NCI-H524 treated with DMSO at 0.1 percent for 48 hours (cell line): ENCODE data around the gene WASL.
"Not testable (repeated sequence)": the region's sequence is repeated elsewhere in the genome, so short reads cannot be mapped to it uniquely, and the experiment has no call there.

Source experiments
- DNase-seq: peaks from one replicate; lab custom pipeline; 2025; lab: John Stamatoyannopoulos, UW

Gene WASL

DNA sequence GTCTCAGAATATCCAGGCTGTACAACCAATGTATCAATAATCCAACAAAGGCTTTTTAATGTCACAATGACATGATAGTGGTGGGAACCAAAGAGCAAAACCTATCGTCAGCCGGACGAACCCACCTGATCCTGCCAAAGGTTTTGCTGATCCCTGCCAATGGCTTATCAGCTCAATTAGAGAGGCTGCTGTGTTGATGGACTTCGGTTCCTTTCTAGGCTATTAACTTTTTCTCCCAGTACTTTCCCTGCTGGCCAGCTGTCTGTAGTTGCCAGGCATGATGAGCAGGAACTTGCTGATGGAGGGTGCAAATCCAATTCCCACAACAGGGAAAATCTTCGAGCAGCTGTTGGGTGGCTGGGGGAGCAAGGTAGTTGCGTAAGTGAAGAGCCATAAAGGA, 90.8 kb downstream of the WASL start:
- DNase-seq, result no peak

DNA sequence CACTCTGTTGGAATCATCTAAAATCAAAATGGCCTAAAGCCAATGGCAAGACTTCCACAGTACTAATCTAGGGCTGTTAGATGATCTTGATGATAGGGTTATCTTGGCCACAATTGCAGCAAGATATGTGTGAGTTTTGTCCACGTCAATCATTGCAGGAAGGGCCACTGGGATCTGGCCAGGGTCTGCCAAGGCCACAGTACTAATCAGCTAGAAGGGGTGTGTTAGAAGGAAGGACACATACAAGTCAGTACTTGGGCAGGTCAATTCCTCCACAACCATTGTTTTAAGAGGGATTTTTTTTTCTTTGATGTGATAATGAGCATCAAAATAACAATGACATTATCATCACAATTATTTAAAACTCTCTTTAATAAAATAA, 91.5 kb downstream of the WASL start:
- no peak for DNase-seq

DNA sequence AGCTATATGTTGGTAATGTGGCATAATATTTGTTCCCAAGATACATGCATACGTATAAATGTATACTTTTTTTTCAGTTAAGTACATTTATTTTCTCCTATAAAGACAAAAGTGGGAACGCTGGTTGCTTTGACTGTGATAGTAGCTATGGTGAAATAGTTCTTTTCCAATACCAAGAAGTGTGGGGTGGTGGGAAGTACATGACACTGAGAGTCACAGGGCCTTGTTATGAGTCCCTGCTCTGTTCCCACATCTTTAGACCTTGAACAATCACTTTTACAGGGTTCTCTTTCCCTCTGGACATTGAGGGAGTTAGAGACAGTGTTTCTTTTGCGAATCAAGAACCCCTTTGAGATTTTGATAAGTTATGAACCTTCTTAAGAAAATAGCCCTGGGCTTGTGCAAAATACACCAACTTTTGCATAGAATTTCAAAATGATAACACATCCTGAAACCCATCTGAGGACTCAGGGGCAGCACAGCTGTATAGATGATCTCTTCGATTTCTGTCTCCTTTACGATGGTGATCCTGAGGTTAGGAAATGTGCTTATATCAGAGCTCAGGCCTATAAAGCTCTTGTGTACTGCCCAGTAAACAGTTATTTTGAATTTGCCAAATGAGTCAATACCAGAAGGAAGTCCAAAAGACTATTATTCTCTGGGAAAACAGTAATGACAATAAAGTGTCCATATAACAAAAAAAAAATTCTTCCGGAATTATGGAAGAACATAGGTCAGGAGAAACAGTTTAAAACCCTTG, 92.1 kb downstream of the WASL start:
- no peak for DNase-seq

DNA sequence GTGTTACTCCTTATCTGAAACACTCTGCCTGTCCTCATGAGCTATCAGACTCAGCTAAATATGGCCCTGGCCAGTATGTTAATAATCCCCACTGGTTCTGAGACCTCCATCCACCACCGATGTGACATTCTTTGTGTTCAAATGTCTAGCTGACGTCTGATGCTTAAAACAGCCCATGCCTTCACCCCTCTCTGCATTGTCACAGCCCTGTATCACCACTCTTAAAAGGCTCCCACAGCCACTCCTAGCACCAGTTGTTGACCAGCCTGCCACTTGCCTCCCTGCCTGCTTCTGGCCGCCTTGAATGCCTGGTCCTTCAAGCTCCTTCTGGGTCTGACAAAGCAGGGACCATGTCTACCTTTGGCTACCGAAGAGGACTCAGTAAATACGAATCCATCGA, 93.2 kb downstream of the WASL start, which contains the start of gene LMOD2:
Gene LMOD2, plus strand, starts transcription at position 253 of the 400 bp plus-strand sequence. Its CDS starts 98 bp downstream, at position 351.
- no peak for DNase-seq

DNA sequence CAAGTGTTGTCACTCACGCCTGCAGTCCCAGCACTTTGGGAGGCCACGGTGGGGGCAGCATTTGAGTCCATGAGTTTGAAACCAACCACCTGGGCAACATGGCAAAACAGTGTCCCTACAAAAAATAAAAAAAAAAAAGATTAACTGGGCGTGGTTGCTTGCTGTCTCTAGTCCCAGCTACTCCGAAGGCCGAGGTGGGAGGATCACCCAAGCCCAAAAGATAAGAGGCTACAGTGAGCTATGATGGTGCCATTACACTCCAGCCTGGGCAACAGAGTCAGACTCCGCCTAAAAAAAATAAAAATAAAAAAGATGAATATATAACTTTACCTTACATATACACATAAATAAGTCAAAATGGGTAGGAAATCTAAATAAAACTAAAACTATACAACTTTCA, 95.6 kb downstream of the WASL start:
- no peak for DNase-seq

DNA sequence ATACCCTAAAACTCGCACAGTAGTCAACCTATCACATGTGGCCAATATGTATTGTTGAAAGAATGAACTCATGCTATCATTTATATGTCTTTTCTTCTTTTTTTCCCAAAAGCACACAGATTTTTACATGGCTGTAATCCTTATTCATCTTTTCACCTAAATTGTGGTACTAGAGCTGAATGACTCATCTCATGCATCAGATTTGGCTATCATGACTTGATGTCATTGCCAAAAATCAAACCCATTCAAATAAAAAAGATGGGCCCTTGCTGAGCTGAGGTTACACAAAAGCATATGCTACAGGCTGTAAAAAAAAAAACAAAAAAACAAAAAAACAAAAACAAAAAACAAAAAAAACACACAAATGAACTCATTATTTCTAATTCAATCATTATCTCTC, 96.4 kb downstream of the WASL start:
- no peak for DNase-seq

DNA sequence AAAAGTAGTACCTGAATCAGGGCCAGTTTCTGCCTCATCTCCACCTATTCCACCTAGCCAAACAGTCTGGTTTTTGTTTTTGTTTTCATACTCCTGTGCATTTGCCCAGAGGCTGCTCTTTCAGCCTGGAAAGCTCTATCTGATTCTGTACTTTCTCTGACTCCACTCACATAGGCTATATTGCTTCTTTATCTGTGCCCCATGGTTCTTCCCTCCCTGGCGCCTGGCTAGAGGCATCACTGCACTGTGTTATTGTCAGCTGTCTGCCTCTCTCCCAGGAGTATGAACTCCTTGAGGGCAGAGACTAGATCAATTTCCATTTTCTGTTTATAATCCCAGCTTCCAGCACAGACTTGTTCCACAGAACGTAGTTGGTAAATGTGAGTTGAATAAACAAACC, 98.2 kb downstream of the WASL start:
- no peak for DNase-seq

DNA sequence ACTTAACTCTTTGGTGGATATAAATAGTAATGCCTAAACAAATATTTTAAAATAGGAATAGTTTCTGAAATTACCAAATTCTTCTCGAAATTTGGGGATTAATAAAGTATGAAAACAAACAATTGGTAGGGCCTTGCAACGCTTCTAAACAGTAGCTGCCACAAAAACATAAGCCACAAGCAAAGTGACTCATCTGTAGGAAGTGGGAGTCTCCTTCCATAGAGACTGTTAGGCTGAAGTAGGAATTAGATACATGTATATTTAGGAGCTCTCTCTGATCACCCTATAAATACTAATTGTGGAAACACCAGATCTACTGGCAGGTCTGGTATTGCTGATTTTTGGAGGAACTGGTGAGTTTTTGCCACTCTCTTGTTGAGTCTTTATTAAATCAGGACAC, 98.8 kb downstream of the WASL start:
- no peak for DNase-seq

DNA sequence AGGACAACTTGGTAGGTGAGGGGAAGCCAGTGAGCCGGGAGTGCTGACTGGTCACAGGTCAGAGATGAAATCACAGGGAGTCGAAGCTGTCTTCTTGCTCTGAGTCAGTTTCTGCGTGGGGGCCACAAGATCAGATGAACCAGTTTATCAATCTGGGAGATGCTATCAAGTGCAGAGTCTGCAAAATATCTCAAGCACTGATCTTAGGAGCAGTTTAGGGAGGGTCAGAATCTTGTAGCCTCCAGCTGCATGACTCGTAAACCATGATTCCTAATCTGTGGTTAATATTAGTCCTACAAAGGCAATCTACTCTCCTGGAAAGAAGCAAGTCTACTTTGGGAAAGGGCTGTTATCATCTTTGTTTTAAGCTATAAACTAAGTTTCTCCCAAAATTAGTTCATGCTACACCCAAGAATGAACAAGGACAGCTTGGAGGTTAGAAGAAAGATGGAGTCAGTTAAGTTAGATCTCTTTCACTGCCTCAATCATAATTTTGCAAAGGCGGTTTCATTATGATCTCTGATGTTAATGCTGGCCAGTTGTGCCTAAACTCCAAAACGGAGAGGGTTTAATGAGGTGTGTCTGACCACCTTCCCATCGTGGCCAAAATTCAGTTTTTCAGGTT, 101.6 kb downstream of the WASL start:
- no peak for DNase-seq

DNA sequence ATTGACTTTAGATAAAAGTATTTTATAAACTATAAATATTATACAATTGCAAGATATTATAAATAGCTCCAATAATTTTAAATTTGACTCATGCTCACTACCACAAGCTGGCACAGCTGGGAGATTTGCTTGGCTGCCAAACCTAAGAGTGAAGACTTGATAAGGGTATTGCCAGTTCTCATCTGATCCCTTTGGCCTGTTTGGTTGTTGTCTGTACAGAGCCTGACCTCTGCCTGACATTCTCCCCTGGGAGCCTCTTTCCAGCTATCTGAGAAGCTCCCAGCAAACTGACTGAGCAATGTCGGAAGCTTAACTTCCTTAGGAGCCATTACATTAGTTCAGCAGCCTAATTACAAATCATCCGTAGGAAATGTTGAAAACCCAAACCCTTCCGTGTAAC, 103.3 kb downstream of the WASL start:
- no peak for DNase-seq

DNA sequence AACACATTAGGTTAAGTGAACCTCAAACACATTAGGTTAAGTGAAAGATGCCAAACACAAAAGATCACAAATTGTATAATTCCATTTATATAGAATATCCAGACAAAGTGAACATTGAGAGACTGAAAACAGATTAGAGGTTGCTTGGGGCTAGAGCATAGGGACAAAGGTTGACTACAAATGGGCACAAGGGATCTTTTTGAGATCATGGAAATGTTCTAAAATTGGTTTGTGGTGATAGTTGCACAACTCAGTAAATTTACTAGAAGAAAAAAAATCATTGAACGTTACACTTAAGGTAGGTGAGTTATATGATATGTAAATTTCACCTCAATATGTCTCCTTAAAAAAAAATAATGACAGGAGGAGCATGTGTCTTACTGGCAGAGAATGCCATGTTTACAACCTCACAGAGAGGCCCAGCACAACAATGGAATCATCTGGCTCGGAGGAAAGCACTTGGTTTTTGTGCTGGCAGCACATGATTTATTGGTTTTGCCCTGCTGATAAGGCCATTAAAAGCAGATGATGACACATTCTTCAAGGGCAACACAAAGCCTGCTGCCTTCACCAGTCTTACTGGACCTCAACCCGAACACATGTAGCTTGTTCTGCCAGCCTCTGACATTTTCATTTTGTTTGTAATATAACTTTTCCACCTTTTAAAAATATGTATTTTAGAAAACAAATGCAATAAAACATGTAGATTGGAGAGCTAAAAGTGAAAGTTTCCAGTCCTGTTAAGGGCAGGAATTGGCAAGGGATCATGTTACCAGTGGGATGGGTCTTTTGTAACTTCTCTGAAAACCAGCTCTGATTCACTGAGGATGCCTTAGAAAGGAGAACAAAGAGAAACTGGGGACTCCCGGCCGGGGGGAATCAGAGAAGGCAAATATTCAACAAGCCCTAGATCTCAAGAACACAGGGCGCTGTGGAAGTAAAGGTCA, 105.0 kb downstream of the WASL start:
- no peak for DNase-seq

DNA sequence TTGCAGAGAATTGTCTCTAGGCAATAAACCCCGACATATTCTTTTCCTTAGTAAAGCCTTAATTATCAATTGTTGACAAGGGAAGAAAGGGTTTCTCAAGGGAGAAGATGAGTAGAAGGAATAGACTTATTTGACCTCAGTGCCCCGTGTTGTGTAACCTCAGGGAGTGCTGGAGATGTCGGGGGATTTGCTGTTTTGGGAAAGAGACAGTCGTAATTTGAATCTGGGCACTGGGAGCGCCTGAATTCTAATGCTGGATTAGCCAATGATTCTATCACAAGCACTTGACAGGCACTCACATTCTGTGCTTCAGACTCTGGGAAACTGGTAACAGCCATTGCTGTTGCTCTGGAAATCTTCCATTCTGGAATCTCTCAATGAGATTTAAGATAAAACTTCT, 106.9 kb downstream of the WASL start:
- DNase-seq, result no peak

DNA sequence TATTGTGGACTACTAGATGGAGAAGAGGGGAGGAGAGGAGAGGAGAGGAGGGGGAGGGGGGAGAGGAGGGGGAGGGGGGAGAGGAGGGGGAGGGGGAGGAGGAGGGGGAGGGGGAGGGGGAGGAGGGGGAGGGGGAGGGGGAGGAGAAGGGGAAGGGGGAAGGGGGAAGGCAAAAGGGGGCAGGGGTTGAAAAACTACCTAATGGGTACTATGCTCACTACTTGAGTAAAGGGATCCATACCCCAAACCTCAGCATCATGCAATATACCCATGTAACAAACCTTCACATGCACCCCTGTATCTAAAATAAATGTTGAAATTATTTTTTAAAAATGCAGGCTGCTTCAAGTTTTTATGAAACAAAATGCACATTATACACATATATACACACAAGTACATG, 108.2 kb downstream of the WASL start:
- no peak for DNase-seq

DNA sequence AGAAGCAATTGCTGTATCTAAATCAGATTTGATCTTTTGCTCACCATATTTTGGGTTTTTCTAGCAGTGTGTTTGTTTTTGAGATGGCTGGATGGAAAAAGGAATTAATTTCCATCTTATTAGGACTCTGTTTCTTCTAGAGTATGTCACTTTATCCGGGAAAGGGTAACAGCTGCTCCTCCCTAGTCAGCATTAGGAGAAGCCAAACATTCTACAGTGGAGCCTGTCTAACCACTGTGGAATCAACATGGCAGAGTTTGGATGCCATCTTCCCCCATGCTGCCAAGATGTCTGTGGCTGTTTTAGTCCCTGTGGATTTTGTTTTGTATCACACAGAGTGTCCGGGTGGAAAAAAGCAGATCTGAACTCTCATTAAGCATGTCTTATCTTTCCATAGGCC, 109.2 kb downstream of the WASL start:
- DNase-seq, result no peak

DNA sequence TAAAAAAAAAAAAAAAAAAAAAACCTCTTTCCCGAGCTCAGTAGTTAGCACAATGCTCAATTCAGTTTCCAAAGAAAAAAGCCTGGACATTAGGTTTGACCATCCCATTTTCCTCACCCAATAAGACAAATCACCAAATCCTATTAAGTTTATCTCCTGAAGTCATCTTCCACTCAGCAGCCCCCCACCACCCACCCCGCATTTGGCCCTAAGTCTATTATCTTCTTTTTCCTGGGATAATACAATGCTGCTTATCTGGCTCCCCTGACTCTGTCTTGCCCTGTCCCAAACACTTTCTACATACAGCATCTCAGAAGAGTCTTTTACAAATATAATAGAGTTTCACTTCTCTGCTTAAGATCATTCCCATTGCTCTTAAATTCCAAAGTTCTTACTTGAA, 110.9 kb downstream of the WASL start:
- no peak for DNase-seq

DNA sequence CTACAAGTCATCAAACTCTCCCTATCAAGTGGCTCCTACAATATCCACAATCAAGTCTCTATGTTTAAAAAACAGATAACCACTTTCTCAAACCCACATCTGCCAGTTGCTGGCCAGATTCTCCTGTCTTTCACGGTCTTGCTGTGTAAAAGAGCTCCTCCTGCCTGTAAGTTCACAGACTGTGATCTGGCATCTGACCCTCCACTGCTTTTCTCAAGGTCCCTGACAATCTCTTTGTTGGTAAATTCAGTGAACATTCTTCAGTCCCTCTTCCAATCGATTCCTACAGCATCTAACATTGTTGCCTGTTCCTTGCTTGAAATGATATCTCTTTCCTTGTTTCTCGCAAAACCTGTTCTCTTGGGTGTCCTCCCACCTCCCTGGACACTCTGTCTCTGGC, 111.6 kb downstream of the WASL start:
- DNase-seq, result no peak

DNA sequence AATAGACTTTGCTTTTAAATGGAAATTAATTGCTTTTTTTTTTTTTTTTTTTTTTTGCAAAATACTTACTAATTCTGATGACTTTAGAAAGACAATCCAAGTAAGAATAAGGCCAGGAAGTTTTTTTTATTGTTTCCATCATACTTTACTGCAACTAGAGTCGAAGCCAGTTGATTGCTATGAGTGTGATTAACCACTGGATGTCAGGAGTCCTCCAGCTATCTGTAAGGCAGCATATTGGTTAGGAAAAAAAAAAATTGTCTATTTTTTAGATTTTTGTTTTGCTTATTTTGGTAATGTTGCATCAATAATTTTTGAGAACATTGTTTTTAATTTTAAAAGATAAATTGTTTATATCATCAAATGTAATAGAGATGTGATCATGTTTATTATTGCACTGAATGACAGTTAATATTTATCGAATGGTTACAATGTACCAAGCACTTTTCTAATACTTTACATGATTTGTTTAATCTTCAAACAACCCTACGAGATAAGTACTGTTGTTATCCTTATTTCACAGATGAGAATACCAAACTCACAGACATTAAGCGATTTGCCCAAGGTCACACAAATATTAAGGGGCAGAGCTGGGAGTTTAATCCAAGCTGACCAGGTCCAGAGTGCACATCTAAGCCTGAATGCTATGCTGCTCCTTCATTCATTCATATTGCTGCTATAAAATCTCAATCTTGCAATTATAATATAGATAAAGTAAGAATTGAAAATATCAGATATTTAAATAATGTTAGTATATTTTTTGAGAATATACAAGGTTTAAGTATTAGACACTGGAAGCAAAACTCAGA, 113.0 kb downstream of the WASL start:
- DNase-seq, result no peak

DNA sequence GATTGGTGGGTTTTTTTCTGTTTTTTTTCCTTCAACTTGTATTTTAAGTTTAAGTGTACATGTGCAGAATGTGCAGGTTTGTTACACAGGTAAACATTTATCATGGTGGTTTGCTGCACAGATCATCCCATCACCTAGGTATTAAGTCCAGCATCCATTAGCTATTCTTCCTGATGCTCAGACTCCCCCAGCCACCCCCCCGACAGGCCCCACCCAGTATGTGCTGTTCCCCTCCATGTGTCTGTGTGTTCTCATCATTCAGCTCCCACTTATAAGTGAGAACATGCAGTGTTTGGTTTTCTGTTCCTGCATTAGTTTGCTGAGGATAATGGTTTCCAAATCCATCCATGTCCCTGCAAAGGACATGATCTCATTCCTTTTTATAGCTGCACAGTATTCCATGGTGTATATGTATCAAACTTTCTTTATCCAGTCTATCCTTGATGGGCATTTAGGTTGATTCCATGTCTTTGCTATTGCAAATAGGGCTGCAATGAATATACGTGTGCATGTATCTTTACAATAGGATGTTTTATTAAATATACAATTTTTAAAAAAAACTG, 114.7 kb downstream of the WASL start:
- DNase-seq, result not testable (repeated sequence)

DNA sequence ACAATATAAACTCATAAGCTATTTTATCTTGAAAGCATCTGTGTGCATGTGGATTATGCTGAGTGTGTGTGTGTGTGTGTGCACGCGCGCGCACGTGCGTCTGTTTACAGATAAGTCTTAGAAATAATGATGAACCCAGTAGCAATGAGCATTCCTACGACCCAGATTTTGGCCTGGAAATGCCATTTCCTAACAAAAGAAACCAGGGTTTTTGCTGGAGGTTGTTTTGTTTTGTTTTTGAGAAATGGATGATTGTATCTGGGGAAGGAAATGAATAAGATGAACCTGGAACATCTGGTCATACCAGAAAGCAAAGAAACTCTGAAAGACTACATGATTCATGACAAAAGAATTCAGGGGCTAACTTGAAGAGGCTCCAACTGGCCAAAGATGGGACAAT, 115.2 kb downstream of the WASL start:
- DNase-seq, result no peak

DNA sequence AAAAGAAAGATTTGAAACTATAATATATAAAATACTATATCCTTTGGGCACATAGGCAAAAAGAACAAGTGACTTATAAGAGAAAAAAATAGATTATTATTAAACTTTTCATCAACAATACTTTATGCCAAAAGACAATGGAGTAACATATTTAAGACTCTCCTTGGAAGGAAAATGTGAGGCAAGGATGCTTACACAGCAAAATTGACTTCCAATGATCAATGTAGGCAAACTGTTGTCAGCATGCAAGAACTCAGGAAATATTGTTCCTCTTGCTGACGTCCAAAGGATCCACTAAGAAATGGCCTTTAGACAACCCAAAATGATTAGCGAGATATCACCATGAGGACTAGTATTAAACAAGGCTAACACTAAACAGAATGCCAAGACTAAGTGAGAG, 116.0 kb downstream of the WASL start:
- no peak for DNase-seq
